Body of pancreas (tissue), 4 donors: ENCODE results near the gene TMEM117.

Experiments used
- POLR2A ChIP-seq, 3 donors: fragments of 450-650 bp; IDR thresholded peaks; one replicate each; pipeline ENCODE4 v1.6.1; 2016; ENCODE audit warnings: antibody characterized with exemption in 3 of 3, mild to moderate bottlenecking in 2 of 3
- TF ChIP-seq, protein P1 (sequence below), 7 experiments: fragments of 450-650 bp in 4 of 7; fragments of 200-600 bp in 3 of 7; sonication (generic) in 3 of 7; IDR thresholded peaks; one replicate each; pipeline ENCODE4 v1.5.1; 2016 to 2019; ENCODE audit warnings: antibody characterized with exemption in 7 of 7

DNA sequence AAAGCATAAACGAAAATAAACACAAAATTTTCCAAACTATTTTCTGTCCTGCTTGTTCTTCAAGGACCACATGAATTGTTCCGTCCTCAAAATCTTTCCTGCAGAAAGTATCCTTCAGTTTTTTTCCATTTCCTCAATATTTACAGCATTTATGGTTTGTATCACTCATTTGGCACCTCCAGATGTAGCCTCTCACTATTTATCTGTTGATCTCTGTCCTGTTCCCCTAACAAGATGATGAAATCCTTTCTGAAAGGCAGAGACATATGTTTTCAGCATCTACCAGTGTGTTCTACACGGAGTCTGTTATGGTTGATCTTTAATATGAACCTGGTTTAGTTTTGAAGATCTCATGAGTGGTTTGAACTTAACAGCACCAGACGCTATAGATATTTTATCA is 550.1 kb downstream of the TMEM117 start:
- TF ChIP-seq POLR2A (IDR thresholded peaks at IDR 0.05) = no peak
- TF ChIP-seq, protein P1, sequence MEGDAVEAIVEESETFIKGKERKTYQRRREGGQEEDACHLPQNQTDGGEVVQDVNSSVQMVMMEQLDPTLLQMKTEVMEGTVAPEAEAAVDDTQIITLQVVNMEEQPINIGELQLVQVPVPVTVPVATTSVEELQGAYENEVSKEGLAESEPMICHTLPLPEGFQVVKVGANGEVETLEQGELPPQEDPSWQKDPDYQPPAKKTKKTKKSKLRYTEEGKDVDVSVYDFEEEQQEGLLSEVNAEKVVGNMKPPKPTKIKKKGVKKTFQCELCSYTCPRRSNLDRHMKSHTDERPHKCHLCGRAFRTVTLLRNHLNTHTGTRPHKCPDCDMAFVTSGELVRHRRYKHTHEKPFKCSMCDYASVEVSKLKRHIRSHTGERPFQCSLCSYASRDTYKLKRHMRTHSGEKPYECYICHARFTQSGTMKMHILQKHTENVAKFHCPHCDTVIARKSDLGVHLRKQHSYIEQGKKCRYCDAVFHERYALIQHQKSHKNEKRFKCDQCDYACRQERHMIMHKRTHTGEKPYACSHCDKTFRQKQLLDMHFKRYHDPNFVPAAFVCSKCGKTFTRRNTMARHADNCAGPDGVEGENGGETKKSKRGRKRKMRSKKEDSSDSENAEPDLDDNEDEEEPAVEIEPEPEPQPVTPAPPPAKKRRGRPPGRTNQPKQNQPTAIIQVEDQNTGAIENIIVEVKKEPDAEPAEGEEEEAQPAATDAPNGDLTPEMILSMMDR (IDR thresholded peaks at IDR 0.05) = no peak
